K562 (cell line): ENCODE measurements around the gene KIF14. TPM values are rescaled to one million over a fixed set of nuclear protein-coding genes. Genes with fewer than 3 reads are reported as not detected.

Experiments used
- FOXA1 ChIP-seq: fragments of 450-650 bp; IDR thresholded peaks from 2 replicates; pipeline ENCODE4 v1.6.1; 2016; ENCODE audit warnings: mild to moderate bottlenecking, borderline replicate concordance
- HOXB6 ChIP-seq: fragments of 250-450 bp; sonication (Bioruptor Pico); IDR thresholded peaks from 2 replicates; pipeline ENCODE4 v1.5.1; 2022; ENCODE audit warnings: mild to moderate bottlenecking, borderline replicate concordance
- HSF4 ChIP-seq: fragments of 250-450 bp; sonication (Bioruptor Pico); IDR thresholded peaks from 2 replicates; pipeline ENCODE4 v2.1.2; 2022; ENCODE audit warnings: mild to moderate bottlenecking, moderate library complexity, borderline replicate concordance
- SIN3B ChIP-seq: fragments of 450-650 bp; IDR thresholded peaks from 2 replicates; pipeline ENCODE4 v1.6.1; 2017; ENCODE audit warnings: low read depth, mild to moderate bottlenecking, moderate library complexity
- SMAD2 ChIP-seq: fragments of 150-350 bp; IDR thresholded peaks from 2 replicates; pipeline ENCODE4 v1.6.1; 2014; ENCODE audit warnings: low read depth, mild to moderate bottlenecking, low read length
- TEAD4 ChIP-seq, 2 experiments: sonication (generic) in 1 of 2; formaldehyde crosslinking in 1 of 2; IDR thresholded peaks; 2 replicates each; pipeline versions ENCODE4 v1.6.1 to v1.8.0; 2012 to 2022; ENCODE audit warnings: borderline replicate concordance in 1 of 2, inconsistent platforms in 1 of 2, low read length in 1 of 2, mild to moderate bottlenecking in 1 of 2, missing genetic modification reagents in 1 of 2
- ZC3H4 ChIP-seq: sonication (generic); formaldehyde crosslinking; IDR thresholded peaks from 2 replicates; pipeline ENCODE4 v1.9.0; 2021; ENCODE audit warnings: missing genetic modification reagents, borderline replicate concordance
- ZKSCAN3 ChIP-seq: fragments of 250-450 bp; sonication (Bioruptor Pico); IDR thresholded peaks from 2 replicates; pipeline ENCODE4 v1.4.0; 2020
- ZNF311 ChIP-seq: fragments of 250-450 bp; sonication (Bioruptor Pico); IDR thresholded peaks from 2 replicates; pipeline ENCODE4 v1.4.0; 2020; ENCODE audit warnings: mild to moderate bottlenecking, moderate library complexity
- ZNF316 ChIP-seq: fragments of 450-650 bp; IDR thresholded peaks from 2 replicates; pipeline ENCODE4 v1.6.1; 2016
- polyA plus RNA-seq, 8 experiments: library from polyadenylated mRNA; depleted of rRNA in 4 of 8; stranded (reverse) in 5 of 8; unstranded in 3 of 8; fragments of >200 nt; fragmentation: Nextera tagmentation in 2 of 8; fragmentation: Illumina TruSeq in 1 of 8; extraction: Ambion mirVana in 2 of 8; extraction: Trizol in 1 of 8; gene quantifications; 2 replicates each; pipeline versions ENCODE4 v1.2.1 to v1.2.3, GENCODE V29; 2011 to 2014; ENCODE audit warnings: inconsistent platforms in 1 of 8, missing spikeins in 1 of 8
- total RNA-seq, 7 experiments: library from RNA; depleted of rRNA in 6 of 7; stranded (reverse); fragments of >200 nt in 6 of 7; fragmentation: Illumina TruSeq in 2 of 7; extraction: Trizol in 2 of 7; gene quantifications; 2 replicates each; pipeline versions ENCODE4 v1.2.1 to v1.2.3, GENCODE V29; 2011 to 2021; ENCODE audit warnings: low replicate concordance in 1 of 7
- TF ChIP-seq, protein P1 (sequence below): fragments of 450-650 bp; IDR thresholded peaks from 2 replicates; pipeline ENCODE4 v1.6.1; 2016; ENCODE audit warnings: mild to moderate bottlenecking, moderate library complexity
- TF ChIP-seq, protein P2 (sequence below): fragments of 250-450 bp; sonication (Bioruptor Pico); IDR thresholded peaks from 2 replicates; pipeline ENCODE4 v1.8.0; 2021; ENCODE audit warnings: mild to moderate bottlenecking, moderate library complexity

KIF14 gene
- total and polyA plus RNA-seq, 9 of the 15 experiments (the other 6 are each of a cell fraction or from before 2014, with no cell fraction given): 11.5 to 47.4 (median 29.0) TPM

DNA sequence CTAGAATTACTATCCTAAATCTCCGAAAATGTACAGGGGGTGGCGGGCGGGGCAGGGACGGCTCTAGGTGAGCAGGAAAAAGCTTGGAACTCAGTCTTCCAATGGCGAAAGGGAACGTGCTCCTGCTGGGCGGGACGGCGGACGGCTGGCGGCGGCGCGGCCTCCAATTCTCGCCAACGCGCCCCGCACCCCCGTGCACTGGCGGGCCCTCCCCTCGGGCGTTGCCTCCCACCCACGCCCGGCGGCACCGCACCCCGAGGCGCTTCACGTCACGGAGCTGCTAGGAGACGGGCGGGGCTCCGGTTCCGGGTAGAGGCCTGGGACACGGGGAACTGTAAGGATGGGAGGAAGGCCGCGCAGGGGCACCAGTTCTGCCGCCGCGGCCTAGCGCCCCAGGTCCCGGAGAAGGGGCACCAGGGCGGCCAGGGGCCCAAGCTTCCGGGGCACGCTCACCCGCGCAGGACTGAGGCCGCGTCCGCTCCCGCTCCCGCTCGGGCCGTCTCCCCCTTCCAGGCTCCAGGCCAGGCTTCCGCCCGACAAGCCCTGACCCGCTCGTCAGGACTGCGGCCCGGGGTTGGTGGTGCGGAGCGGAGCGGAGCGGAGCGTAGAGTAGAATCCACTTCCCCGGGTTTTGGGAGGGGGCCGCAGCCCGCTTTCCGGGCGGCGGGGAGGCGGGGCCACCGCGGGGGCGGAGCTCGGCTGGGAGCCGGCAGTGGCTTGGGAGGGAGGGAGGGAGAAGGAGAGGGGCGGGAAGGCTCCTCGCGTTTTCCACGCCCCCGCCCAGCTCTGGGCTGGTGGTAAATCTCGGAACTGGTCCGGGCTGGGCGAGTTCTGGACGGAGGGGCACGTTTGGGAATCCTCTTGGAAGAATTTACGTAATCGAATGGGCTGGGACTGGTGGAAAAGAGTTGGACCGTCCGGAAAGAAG, 49.0 kb upstream of the KIF14 start, which contains the start of gene DDX59 (continued):
- TF ChIP-seq, protein P1, sequence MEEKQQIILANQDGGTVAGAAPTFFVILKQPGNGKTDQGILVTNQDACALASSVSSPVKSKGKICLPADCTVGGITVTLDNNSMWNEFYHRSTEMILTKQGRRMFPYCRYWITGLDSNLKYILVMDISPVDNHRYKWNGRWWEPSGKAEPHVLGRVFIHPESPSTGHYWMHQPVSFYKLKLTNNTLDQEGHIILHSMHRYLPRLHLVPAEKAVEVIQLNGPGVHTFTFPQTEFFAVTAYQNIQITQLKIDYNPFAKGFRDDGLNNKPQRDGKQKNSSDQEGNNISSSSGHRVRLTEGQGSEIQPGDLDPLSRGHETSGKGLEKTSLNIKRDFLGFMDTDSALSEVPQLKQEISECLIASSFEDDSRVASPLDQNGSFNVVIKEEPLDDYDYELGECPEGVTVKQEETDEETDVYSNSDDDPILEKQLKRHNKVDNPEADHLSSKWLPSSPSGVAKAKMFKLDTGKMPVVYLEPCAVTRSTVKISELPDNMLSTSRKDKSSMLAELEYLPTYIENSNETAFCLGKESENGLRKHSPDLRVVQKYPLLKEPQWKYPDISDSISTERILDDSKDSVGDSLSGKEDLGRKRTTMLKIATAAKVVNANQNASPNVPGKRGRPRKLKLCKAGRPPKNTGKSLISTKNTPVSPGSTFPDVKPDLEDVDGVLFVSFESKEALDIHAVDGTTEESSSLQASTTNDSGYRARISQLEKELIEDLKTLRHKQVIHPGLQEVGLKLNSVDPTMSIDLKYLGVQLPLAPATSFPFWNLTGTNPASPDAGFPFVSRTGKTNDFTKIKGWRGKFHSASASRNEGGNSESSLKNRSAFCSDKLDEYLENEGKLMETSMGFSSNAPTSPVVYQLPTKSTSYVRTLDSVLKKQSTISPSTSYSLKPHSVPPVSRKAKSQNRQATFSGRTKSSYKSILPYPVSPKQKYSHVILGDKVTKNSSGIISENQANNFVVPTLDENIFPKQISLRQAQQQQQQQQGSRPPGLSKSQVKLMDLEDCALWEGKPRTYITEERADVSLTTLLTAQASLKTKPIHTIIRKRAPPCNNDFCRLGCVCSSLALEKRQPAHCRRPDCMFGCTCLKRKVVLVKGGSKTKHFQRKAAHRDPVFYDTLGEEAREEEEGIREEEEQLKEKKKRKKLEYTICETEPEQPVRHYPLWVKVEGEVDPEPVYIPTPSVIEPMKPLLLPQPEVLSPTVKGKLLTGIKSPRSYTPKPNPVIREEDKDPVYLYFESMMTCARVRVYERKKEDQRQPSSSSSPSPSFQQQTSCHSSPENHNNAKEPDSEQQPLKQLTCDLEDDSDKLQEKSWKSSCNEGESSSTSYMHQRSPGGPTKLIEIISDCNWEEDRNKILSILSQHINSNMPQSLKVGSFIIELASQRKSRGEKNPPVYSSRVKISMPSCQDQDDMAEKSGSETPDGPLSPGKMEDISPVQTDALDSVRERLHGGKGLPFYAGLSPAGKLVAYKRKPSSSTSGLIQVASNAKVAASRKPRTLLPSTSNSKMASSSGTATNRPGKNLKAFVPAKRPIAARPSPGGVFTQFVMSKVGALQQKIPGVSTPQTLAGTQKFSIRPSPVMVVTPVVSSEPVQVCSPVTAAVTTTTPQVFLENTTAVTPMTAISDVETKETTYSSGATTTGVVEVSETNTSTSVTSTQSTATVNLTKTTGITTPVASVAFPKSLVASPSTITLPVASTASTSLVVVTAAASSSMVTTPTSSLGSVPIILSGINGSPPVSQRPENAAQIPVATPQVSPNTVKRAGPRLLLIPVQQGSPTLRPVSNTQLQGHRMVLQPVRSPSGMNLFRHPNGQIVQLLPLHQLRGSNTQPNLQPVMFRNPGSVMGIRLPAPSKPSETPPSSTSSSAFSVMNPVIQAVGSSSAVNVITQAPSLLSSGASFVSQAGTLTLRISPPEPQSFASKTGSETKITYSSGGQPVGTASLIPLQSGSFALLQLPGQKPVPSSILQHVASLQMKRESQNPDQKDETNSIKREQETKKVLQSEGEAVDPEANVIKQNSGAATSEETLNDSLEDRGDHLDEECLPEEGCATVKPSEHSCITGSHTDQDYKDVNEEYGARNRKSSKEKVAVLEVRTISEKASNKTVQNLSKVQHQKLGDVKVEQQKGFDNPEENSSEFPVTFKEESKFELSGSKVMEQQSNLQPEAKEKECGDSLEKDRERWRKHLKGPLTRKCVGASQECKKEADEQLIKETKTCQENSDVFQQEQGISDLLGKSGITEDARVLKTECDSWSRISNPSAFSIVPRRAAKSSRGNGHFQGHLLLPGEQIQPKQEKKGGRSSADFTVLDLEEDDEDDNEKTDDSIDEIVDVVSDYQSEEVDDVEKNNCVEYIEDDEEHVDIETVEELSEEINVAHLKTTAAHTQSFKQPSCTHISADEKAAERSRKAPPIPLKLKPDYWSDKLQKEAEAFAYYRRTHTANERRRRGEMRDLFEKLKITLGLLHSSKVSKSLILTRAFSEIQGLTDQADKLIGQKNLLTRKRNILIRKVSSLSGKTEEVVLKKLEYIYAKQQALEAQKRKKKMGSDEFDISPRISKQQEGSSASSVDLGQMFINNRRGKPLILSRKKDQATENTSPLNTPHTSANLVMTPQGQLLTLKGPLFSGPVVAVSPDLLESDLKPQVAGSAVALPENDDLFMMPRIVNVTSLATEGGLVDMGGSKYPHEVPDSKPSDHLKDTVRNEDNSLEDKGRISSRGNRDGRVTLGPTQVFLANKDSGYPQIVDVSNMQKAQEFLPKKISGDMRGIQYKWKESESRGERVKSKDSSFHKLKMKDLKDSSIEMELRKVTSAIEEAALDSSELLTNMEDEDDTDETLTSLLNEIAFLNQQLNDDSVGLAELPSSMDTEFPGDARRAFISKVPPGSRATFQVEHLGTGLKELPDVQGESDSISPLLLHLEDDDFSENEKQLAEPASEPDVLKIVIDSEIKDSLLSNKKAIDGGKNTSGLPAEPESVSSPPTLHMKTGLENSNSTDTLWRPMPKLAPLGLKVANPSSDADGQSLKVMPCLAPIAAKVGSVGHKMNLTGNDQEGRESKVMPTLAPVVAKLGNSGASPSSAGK: no peak
- TF ChIP-seq TEAD4 (IDR thresholded peaks at IDR 0.05; ENCODE audit: low read length) (peak; percentile 6; the same call in 1 of the 2 replicates), TEAD4 (CRISPR knock-in tag; IDR thresholded peaks at IDR 0.05; ENCODE audit: borderline replicate concordance) (no peak), HOXB6 (CRISPR knock-in tag) (no peak), ZKSCAN3 (CRISPR knock-in tag) (no peak), ZNF316 (no peak), FOXA1 (no peak), SIN3B (peak; percentile 67), HSF4 (CRISPR knock-in tag) (no peak), ZC3H4 (CRISPR knock-in tag) (peak; percentile 84; the same call in 1 of the 2 replicates), ZNF311 (CRISPR knock-in tag) (no peak), SMAD2 (no peak)
- TF ChIP-seq, protein P2, sequence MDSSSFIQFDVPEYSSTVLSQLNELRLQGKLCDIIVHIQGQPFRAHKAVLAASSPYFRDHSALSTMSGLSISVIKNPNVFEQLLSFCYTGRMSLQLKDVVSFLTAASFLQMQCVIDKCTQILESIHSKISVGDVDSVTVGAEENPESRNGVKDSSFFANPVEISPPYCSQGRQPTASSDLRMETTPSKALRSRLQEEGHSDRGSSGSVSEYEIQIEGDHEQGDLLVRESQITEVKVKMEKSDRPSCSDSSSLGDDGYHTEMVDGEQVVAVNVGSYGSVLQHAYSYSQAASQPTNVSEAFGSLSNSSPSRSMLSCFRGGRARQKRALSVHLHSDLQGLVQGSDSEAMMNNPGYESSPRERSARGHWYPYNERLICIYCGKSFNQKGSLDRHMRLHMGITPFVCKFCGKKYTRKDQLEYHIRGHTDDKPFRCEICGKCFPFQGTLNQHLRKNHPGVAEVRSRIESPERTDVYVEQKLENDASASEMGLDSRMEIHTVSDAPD (CRISPR knock-in tag): no peak
